Islet of Langerhans (tissue), 1 donor: ENCODE measurements around the gene PIK3CD.

Experiments used
- FAIRE-seq: peaks from one replicate; lab custom pipeline; 2011; peaks lifted over from hg19 to GRCh38; lab: Jason Lieb, UNC

Gene PIK3CD

DNA sequence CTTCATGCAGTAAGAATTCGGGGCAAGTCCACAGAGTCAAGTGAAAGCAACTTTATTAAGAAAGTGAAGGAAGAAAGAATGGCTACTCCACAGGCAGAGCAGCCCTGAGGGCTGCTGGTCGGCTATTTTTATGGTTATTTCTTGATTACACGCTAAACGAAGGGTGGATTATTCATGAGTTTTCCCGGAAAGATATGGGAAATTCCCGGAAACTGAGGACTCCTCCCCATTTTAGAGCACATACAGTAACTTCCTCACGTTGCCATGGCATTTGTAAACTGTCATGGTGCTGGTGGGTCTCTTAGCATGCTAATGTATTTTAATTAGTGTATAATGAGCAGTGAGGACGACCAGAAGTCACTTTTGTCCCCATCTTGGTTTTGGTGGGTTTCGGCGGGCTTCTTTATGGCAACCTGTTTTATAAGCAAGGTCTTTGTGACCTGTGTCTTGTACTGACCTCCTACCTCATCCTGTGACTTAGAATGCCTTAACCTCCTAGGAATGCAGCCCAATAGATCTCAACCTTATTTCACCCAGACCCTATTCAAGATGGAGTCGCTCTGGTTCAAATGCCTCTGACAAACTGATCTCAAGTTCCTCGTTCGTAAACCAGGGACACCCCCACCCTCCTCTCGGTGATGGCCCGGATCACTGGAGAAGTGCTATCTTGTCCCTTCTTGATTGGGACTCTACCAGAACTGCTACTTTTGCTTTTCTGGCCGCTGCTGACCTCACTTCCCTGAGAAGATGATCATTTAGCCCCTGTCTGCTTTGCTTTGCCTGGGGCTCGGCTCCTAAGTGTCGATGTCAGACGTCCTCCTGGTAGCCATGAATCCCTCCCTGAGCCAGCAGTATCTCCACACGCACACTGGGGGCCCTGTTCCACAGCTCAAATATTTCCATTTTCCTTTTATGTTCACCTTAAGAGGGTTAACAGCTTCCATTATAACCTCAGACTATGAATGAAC is 123.5 kb downstream of the PIK3CD start:
- FAIRE-seq = no peak

DNA sequence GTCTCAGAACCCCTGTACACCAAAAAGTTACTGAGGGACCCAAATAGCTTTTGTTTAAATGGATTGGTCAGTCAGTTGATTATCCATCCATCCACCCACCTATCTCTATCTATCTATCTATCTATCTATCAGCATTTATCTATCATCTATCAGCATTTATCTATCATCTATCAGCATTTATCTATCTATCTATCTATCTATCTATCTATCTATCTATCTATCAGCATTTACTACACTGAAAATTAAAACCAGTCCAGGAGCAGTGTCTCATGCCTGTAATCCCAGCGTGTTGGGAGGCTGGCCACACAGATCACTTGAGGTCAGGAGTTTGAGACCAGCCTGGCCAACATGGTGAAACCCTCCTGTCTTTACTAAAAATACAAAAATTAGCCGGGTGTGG is 125.2 kb downstream of the PIK3CD start:
- no peak for FAIRE-seq
